ENCODE measurements around the gene RPS2. TPM values are rescaled to one million over a fixed set of nuclear protein-coding genes. Genes with fewer than 3 reads are reported as not detected.

RPS2 gene
- total and polyA plus RNA-seq, 2 of the 8 experiments (the other 6 are each of a cell fraction or from before 2014, with no cell fraction given), result 4,042 to 16,783 TPM

DNA sequence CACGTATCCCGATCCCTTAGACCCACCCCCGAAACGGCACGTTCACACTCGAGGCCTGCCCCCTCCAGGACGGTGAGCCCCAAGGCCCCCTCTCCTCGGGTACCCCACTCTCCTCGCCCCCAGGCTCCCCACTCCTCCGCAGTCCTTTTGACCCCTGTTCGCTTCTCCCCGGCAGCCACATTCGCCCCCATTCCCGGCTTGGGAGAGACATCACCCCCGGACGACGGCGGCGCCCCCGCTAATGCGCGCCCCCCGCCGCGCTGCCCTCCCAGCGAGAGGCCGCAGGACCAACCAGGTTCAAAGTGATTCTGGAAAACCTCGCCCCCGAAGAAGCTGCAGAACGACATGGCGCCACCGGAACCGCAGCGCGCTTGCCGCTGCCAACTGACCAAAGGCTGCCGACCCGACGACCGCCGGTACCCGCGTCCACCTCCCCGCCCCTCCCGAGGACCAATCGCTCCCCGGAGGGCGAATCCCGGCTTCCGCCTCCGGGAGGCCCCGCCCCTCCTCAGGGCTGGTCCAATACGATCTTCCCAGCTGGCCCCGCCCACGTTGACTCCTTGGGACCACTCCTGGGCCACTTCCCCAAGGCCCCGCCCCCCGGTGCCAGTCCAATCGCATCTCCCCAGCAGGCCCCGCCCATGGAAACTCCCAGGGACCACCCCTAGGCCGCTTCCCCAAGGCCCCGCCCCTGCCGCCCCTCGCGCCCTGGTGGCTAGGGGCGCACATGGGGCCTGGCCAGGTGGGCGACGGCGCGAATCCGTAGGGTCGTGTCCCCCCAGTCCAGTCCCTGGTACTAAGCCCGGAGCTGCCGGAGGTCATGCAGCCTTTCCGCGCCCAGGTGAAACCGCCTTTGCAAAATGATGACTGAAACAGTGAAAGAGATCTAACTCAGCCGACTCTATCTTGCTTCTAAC, 21.6 kb downstream of the RPS2 start, which contains the start of gene MSRB1:
Gene MSRB1, minus strand, starts transcription at position 390 of the 917 bp plus-strand sequence. Its CDS starts 43 bp downstream, at position 347.
- H2BK20ac ChIP-seq (ENCODE audit: low read length), result no peak within 1 kb of the TSS
- peaks cover 0 to 11% (median 6%) of the 10 kb centered on the region in 4 experiments; a peak in 5 of 7 replicates for H3K4me1 ChIP-seq (replicated peaks in 1 of 4; ENCODE audit: control insufficient read depth in 3 of 4, insufficient read depth in 4 of 4, low read length in 3 of 4)
- H3K56ac ChIP-seq (replicated peaks; ENCODE audit: insufficient read length, low read depth, low read length), result no peak within 1 kb of the TSS
- no peak within 1 kb of the TSS for H2AK5ac ChIP-seq (ENCODE audit: low read depth, low read length)
- peak within 1 kb of the TSS; percentile 40; the same call in 1 of the 2 replicates for H2BK5ac ChIP-seq (ENCODE audit: low read depth, low read length)
- no peak within 1 kb of the TSS for H2AFZ ChIP-seq (ENCODE audit: low read length)
- peak within 1 kb of the TSS; percentile 91 for H4K91ac ChIP-seq (replicated peaks; ENCODE audit: insufficient read length, low read length)
- H3K4me3 ChIP-seq (ENCODE audit: extremely low read depth in 1 of 4, insufficient read depth in 2 of 4, low read depth in 3 of 4, low read length in 4 of 4), result peak within 1 kb of the TSS; percentile 55 to 87 (median 66)
- peaks cover 4 to 10% (median 7%) of the 10 kb centered on the region in 4 experiments; a peak in 5 of 8 replicates for H3K36me3 ChIP-seq (ENCODE audit: control insufficient read depth in 2 of 4, insufficient read depth in 4 of 4, low read length in 3 of 4)
- peak within 1 kb of the TSS; percentile 83 for H3K18ac ChIP-seq (ENCODE audit: extremely low read depth, low read length)
- no peak within 1 kb of the TSS for H3K4ac ChIP-seq (replicated peaks; ENCODE audit: insufficient read length, low read depth, low read length)
- H3K9ac ChIP-seq (replicated peaks in 1 of 4; ENCODE audit: extremely low read depth in 1 of 4, low read depth in 3 of 4, low read length in 3 of 4), result peak within 1 kb of the TSS in 3 of 4 experiments; percentile 7 to 51 (median 42); a peak in 4 of 7 replicates
- no peak within 1 kb of the TSS for H3K27ac ChIP-seq (ENCODE audit: low read depth, low read length)
- peaks cover 0 to 2% (median 0%) of the 10 kb centered on the region in 4 experiments; a peak in 1 of 7 replicates for H3K27me3 ChIP-seq (replicated peaks in 1 of 4; ENCODE audit: control insufficient read depth in 3 of 4, extremely low read depth in 1 of 4, insufficient read depth in 3 of 4, low read length in 3 of 4)
- H3K23ac ChIP-seq (ENCODE audit: insufficient read length), result no peak within 1 kb of the TSS
- 0 out of 2 replicates have a peak within 1 kb of the TSS, but pooled peaks have one; percentile 29 for H2BK15ac ChIP-seq (ENCODE audit: low read length)
- no peak within 1 kb of the TSS for H2BK120ac ChIP-seq (replicated peaks; ENCODE audit: low read depth, low read length)
- no peaks in the 10 kb centered on the region for H3K79me2 ChIP-seq (ENCODE audit: control insufficient read depth in 1 of 2, insufficient read depth in 2 of 2, low read length in 2 of 2)
- peaks cover 0 to 5% of the 10 kb centered on the region in 2 experiments for H4K20me1 ChIP-seq (replicated peaks in 1 of 2; ENCODE audit: control insufficient read depth in 1 of 2, insufficient read depth in 2 of 2, low read length in 2 of 2)
- WGBS, 2 experiments (ENCODE audit: extremely low coverage in 1 of 2, insufficient coverage in 1 of 2, insufficient read length in 1 of 2, insufficient replicate concordance in 2 of 2, low coverage in 1 of 2, low lambda C conversion rate in 2 of 2, missing lambda C conversion rate in 1 of 2), result 4% methylated on average over 29 of the region's 77 CpGs; no CpG with 5 or more reads in 1 of the 2 experiments
- DNase-seq (ENCODE audit: low read depth in 1 of 2, low spot score in 2 of 2), result peak; percentile 96 to 100
- ChIA-PET CTCF (ENCODE audit: partially characterized antibody) (interaction anchor here (0.7 to 6.3 kb wide), 5 partner anchors 10 to 79 kb away, joined by 3 to 62 read pairs (median 4); partner anchors contain the start of gene RPL3L), POLR2A (ENCODE audit: partially characterized antibody) (interaction anchor here (0.9 to 11.7 kb wide), 10 partner anchors 9 to 148 kb away, joined by 3 to 336 read pairs (median 4); partner anchors contain the start of genes FAHD1, HAGH, NDUFB10 and RNF151)
- peak; percentile 24 for FAIRE-seq
- no peak within 1 kb of the TSS for H2BK12ac ChIP-seq (ENCODE audit: low read depth, low read length)
- H3K23me2 ChIP-seq (ENCODE audit: low read depth, low read length), result peaks cover 6% of the 10 kb centered on the region; the same call in 1 of the 2 replicates
- H3K4me2 ChIP-seq (ENCODE audit: insufficient read depth in 1 of 2, low read depth in 2 of 2, low read length in 2 of 2), result peak within 1 kb of the TSS; percentile 71 to 89
- peak within 1 kb of the TSS; percentile 21 for H4K8ac ChIP-seq (ENCODE audit: extremely low read depth, insufficient read depth, low read length)
- no peaks in the 10 kb centered on the region for H3K79me1 ChIP-seq (ENCODE audit: low read depth, low read length)
- peak within 1 kb of the TSS; percentile 16 for H4K5ac ChIP-seq (ENCODE audit: insufficient read length, low read depth, low read length)
- no peak within 1 kb of the TSS for H3K14ac ChIP-seq (ENCODE audit: insufficient read length)
- no peaks in the 10 kb centered on the region for H3K9me3 ChIP-seq (ENCODE audit: insufficient read depth in 2 of 2, low read depth in 1 of 2, low read length in 1 of 2)
- TF ChIP-seq KDM4A (IDR thresholded peaks at IDR 0.05; ENCODE audit: low read depth, low read length, severe bottlenecking), result peak; percentile 57
- no peak for TF ChIP-seq RNF2 (IDR thresholded peaks at IDR 0.05; ENCODE audit: borderline replicate concordance, low read depth, low read length, missing control alignments, poor library complexity, severe bottlenecking)
- no peak for TF ChIP-seq CBX8 (IDR thresholded peaks at IDR 0.05; ENCODE audit: borderline replicate concordance, low read depth, low read length)
- TF ChIP-seq TCF12 (IDR thresholded peaks at IDR 0.05; ENCODE audit: low read depth, low read length), result no peak
- no peak for TF ChIP-seq NANOG (IDR thresholded peaks at IDR 0.05; ENCODE audit: insufficient read depth, low read depth, low read length, poor library complexity, severe bottlenecking)
- TF ChIP-seq SUZ12 (IDR thresholded peaks at IDR 0.05; ENCODE audit: low read length), result no peak

Data from H1 (cell line).